HL-60 (cell line): ENCODE measurements around the gene COL4A4.

Source experiments
- GABPA ChIP-seq: IDR thresholded peaks from 2 replicates; pipeline ENCODE4 v1.6.1; 2012; ENCODE audit warnings: low read depth
- POLR2AphosphoS5 ChIP-seq: IDR thresholded peaks from 2 replicates; pipeline ENCODE4 v1.6.1; 2012; ENCODE audit warnings: low read depth
- TF ChIP-seq, protein P1 (sequence below): IDR thresholded peaks from one replicate; pipeline ENCODE4 v1.5.1; 2011; ENCODE audit warnings: low read length, control low read depth, inconsistent platforms; ENCODE audit not compliant: insufficient read depth

DNA sequence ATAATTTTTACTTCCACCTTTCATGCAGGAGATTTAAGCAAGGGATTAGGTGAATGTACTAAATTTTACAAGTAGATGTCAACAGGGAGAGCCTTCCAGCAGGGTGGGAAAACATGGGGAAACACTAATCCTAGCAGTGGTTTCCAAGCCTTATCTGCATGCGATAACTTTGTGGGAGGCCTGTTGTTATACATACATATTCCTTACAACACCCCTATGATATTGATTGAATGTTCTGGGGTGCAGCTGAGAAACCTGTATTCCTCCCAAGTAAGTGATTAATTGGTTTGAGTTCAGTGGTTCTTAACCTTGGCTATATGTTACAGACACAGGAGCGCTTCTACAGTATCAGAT is 65.9 kb downstream of the COL4A4 start:
- TF ChIP-seq, protein P1, sequence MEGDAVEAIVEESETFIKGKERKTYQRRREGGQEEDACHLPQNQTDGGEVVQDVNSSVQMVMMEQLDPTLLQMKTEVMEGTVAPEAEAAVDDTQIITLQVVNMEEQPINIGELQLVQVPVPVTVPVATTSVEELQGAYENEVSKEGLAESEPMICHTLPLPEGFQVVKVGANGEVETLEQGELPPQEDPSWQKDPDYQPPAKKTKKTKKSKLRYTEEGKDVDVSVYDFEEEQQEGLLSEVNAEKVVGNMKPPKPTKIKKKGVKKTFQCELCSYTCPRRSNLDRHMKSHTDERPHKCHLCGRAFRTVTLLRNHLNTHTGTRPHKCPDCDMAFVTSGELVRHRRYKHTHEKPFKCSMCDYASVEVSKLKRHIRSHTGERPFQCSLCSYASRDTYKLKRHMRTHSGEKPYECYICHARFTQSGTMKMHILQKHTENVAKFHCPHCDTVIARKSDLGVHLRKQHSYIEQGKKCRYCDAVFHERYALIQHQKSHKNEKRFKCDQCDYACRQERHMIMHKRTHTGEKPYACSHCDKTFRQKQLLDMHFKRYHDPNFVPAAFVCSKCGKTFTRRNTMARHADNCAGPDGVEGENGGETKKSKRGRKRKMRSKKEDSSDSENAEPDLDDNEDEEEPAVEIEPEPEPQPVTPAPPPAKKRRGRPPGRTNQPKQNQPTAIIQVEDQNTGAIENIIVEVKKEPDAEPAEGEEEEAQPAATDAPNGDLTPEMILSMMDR: no peak
- TF ChIP-seq POLR2AphosphoS5: no peak
- no peak for TF ChIP-seq GABPA
